Stimulated activated naive CD4-positive, alpha-beta T cell (primary cell): ENCODE measurements around the gene CFLAR.

Source experiments
- DNase-seq, 6 experiments: peaks; one replicate each; lab custom pipeline; 2025; lab: John Stamatoyannopoulos, UW

Gene CFLAR

GRCh38 chr2:201216918-201217317 lies 101.0 kb downstream of the CFLAR start:
- DNase-seq, result no peak

- no peak for DNase-seq
Measured at GRCh38 chr2:201218780-201219179, 102.8 kb downstream of the CFLAR start.

- no peak for DNase-seq
Measured at GRCh38 chr2:201219328-201220096, 103.5 kb downstream of the CFLAR start.

- DNase-seq, result no peak
Measured at GRCh38 chr2:201220102-201220570, 104.2 kb downstream of the CFLAR start.

- DNase-seq, result no peak
Measured at GRCh38 chr2:201223089-201224073, 107.4 kb downstream of the CFLAR start.
